ENCODE results near the gene ZNHIT1.

DNA sequence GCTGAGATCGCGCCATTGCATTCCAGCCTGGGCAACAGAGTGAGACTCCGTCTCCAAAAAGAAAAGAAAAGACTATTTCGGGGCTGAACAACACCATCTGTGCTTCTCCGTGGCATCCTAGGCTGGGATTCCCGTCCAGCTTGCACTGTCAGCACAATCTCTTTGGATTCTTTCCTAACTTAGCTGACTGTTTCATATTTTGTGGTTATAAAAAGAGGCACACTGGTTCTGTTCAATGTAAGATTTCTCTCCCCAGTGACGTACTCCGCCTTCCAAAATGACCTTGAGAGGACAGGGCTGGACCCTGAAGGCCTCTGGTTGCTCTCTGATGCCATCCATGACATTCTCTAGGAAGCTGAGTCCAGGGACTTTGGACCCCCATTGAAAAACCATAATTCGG is 8.8 kb downstream of the ZNHIT1 start:
- no peak for TF ChIP-seq POLR2A (IDR thresholded peaks at IDR 0.05; ENCODE audit: low read depth, low read length)
- no peak for TF ChIP-seq POLR2AphosphoS5 (IDR thresholded peaks at IDR 0.05; ENCODE audit: low read depth, low read length)

Measured in GM12891 (cell line).